ENCODE data around the gene LPAR2.
"Not testable (repeated sequence)": the region's sequence is repeated elsewhere in the genome, so short reads cannot be mapped to it uniquely, and the experiment has no call there.

Gene LPAR2

DNA sequence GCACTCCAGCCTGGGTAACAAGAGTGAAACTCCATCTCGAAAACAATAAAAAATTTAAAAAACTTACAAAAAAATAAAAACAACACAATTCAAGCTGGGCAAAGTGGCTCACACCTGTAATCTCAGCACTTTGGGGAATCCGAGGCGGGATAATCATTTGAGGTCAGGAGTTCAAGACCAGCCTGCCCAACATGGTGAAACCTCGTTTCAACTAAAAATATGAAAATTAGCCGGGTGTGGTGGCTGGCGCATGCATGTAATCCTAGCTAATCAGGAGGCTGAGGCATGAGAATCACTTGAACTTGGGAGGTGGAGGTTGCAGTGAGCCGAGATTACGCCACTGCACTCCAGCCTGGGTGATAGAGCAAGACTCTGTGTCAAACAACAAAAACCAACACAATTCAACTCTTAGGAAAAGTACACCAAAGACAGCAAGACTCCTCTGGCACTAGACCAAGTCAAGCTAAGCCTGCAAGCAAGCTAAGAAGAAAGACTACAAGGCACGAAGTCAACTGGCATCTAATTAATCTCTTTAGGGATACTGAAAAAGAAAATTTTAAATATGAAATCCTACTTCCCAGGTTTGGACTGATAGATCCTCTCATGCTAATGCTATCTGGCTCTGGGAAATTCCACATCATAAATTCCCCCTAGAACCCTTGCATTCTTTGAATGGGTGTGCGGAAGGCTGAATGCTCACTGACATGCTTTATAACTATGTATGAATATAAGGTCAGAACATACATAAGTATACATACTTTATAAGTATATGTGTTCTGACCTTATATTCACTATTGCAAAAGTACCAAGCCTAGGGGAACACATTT, 17.4 kb downstream of the LPAR2 start:
- H3K4me3 ChIP-seq (ENCODE audit: low read depth, low read length), result no peak overlapping the region
- H3K79me2 ChIP-seq, result no peaks in the 10 kb centered on the region
- TF ChIP-seq, protein P1, sequence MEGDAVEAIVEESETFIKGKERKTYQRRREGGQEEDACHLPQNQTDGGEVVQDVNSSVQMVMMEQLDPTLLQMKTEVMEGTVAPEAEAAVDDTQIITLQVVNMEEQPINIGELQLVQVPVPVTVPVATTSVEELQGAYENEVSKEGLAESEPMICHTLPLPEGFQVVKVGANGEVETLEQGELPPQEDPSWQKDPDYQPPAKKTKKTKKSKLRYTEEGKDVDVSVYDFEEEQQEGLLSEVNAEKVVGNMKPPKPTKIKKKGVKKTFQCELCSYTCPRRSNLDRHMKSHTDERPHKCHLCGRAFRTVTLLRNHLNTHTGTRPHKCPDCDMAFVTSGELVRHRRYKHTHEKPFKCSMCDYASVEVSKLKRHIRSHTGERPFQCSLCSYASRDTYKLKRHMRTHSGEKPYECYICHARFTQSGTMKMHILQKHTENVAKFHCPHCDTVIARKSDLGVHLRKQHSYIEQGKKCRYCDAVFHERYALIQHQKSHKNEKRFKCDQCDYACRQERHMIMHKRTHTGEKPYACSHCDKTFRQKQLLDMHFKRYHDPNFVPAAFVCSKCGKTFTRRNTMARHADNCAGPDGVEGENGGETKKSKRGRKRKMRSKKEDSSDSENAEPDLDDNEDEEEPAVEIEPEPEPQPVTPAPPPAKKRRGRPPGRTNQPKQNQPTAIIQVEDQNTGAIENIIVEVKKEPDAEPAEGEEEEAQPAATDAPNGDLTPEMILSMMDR (IDR thresholded peaks at IDR 0.05), result no peak
- H3K4me1 ChIP-seq, result no peaks in the 10 kb centered on the region
- no peak overlapping the region for H3K27ac ChIP-seq
- no peak overlapping the region for H2AFZ ChIP-seq
- no peak overlapping the region for H3K4me2 ChIP-seq (ENCODE audit: low read length)
- no peaks in the 10 kb centered on the region for H3K36me3 ChIP-seq (ENCODE audit: control insufficient read depth, insufficient read depth, low read length)
- no peaks in the 10 kb centered on the region for H3K27me3 ChIP-seq (ENCODE audit: control insufficient read depth, insufficient read depth, low read length)
- H3K9me3 ChIP-seq (ENCODE audit: control insufficient read depth, low read length), result no peaks in the 10 kb centered on the region
- H3K9ac ChIP-seq, result no peak overlapping the region

DNA sequence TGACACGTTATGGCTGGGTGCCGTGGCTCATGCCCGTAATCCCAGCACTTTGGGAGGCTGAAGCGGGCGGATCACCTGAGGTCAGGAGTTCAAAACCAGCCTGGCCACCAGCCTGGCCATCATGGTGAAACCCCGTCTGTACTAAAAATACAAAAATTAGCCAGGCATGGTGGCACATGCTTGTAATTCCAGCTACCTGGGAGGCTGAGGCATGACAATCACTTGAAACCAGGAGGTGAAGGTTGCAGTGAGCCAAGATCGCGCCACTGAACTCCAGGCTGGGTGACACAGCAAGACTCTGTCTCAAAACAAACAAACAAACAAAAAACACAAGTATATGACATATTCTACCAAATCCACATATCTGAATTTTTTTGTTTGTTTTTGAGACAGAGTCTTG, 21.3 kb downstream of the LPAR2 start:
- not testable (repeated sequence) for H3K4me2 ChIP-seq (ENCODE audit: low read length); H3K79me2 ChIP-seq; H3K9ac ChIP-seq; H3K9me3 ChIP-seq (ENCODE audit: control insufficient read depth, low read length); H3K36me3 ChIP-seq (ENCODE audit: control insufficient read depth, insufficient read depth, low read length); H3K4me3 ChIP-seq (ENCODE audit: low read depth, low read length); H3K4me1 ChIP-seq; H3K27ac ChIP-seq; H3K27me3 ChIP-seq (ENCODE audit: control insufficient read depth, insufficient read depth, low read length); H2AFZ ChIP-seq

DNA sequence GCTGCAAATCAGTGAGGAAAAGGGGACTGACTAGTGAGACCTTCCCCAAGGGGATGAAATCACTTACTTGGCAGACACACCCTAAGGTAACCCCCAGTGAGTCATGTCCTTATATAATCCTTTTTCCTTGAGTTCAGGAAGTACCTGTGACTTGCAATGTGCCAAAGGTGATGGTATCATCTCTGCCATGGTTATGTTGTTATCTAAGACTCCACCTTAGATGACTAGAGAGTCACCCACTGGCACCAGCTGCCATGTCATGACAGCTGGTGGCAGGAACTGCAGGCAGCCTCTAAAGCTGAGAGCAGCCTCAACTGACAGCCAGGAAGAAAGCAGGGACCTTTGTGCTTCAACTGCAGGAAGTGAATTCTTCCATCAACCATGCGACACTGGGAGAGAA, 22.0 kb downstream of the LPAR2 start:
- H3K4me3 ChIP-seq (ENCODE audit: low read depth, low read length), result no peak overlapping the region
- H2AFZ ChIP-seq, result no peak overlapping the region
- no peaks in the 10 kb centered on the region for H3K36me3 ChIP-seq (ENCODE audit: control insufficient read depth, insufficient read depth, low read length)
- no peaks in the 10 kb centered on the region for H3K9me3 ChIP-seq (ENCODE audit: control insufficient read depth, low read length)
- no peak overlapping the region for H3K27ac ChIP-seq
- no peaks in the 10 kb centered on the region for H3K27me3 ChIP-seq (ENCODE audit: control insufficient read depth, insufficient read depth, low read length)
- H3K79me2 ChIP-seq, result no peaks in the 10 kb centered on the region
- no peak overlapping the region for H3K4me2 ChIP-seq (ENCODE audit: low read length)
- no peak overlapping the region for H3K9ac ChIP-seq
- TF ChIP-seq, protein P1 (IDR thresholded peaks at IDR 0.05), result no peak
- H3K4me1 ChIP-seq, result no peaks in the 10 kb centered on the region

DNA sequence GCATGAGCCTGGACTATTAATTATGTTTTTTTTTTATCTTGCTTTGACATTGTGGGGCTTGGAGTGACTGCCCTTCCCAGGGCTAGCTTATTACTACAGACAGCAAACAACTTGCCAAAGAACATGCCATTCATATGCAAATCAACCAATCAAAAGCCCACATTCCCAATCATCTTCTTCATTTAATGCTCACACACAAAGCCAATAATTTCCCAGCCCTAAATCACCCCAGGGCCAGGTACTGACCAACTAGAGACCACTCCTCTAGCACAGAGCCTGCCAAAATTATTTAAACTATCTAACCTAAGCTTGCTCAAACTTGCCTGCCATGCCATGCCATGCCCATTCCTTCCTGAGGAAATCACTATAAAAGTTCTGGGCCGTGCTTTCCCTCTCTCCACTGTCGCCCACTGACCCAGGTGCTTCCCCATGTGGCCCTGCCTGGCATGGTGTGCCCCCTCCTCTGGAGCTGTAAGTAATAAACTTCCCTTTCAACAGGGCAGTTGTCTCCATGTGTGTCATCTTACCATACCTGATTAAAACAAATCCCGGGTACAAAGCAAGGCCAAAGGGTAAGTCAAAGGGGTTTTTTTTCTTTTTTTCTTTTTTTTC, 25.2 kb downstream of the LPAR2 start:
- TF ChIP-seq, protein P1 (IDR thresholded peaks at IDR 0.05), result no peak
- H3K36me3 ChIP-seq (ENCODE audit: control insufficient read depth, insufficient read depth, low read length), result no peaks in the 10 kb centered on the region
- H3K4me3 ChIP-seq (ENCODE audit: low read depth, low read length), result no peak overlapping the region
- no peaks in the 10 kb centered on the region for H3K9me3 ChIP-seq (ENCODE audit: control insufficient read depth, low read length)
- H2AFZ ChIP-seq, result no peak overlapping the region
- H3K27me3 ChIP-seq (ENCODE audit: control insufficient read depth, insufficient read depth, low read length), result no peaks in the 10 kb centered on the region
- H3K4me1 ChIP-seq, result no peaks in the 10 kb centered on the region
- no peak overlapping the region for H3K9ac ChIP-seq
- no peak overlapping the region for H3K4me2 ChIP-seq (ENCODE audit: low read length)
- H3K79me2 ChIP-seq, result no peaks in the 10 kb centered on the region
- no peak overlapping the region for H3K27ac ChIP-seq

DNA sequence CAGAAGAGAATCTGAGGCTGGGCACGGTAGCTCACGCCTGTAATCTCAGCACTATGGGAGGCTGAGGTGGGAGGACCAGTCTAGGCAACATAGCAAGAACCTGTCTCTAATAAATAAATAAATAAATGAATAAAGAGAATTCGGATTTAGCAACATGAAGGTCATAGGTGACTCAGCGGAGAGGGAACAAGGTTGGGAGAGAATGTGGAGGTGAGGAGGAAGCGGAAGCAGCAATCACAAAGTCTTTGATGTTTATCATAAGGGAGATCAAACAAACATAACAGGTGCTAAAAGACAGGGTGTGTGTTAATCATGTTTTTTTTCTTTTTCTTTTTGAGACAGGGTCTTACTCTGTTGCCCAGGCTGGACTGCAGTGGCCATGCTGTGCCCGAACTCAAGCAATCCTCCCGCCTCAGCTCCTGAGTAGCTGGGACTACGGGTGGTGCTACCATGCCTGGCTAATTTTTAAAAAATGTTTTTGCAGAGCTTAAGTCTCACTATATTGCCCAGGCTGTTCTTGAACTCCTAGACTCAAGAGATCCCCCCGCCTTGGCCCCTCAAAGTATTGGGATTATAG, 25.8 kb downstream of the LPAR2 start:
- Histone ChIP-seq H3K27ac (no peak overlapping the region), H2AFZ (no peak overlapping the region), H3K4me1 (no peaks in the 10 kb centered on the region), H3K4me3 (ENCODE audit: low read depth, low read length) (no peak overlapping the region), H3K9me3 (ENCODE audit: control insufficient read depth, low read length) (no peaks in the 10 kb centered on the region), H3K4me2 (ENCODE audit: low read length) (no peak overlapping the region), H3K36me3 (ENCODE audit: control insufficient read depth, insufficient read depth, low read length) (no peaks in the 10 kb centered on the region), H3K27me3 (ENCODE audit: control insufficient read depth, insufficient read depth, low read length) (no peaks in the 10 kb centered on the region), H3K79me2 (no peaks in the 10 kb centered on the region), H3K9ac (no peak overlapping the region)
- TF ChIP-seq, protein P1 (IDR thresholded peaks at IDR 0.05), result no peak
